Measurements from ENCODE around the gene SLC9A2.

The SLC9A2 gene

GRCh38 chr2:102618452-102619413 is 620 bp upstream of the SLC9A2 start:
- peak; percentile 28 for DNase-seq

- peak; percentile 21 for DNase-seq
Measured at GRCh38 chr2:102620332-102620731, 979 bp downstream of the SLC9A2 start.

- no peak for DNase-seq
Measured at GRCh38 chr2:102621630-102622029, 2.3 kb downstream of the SLC9A2 start.

GRCh38 chr2:102622646-102623045 is 3.3 kb downstream of the SLC9A2 start:
- DNase-seq = no peak

GRCh38 chr2:102630458-102630857 is 11.1 kb downstream of the SLC9A2 start:
- DNase-seq = no peak

GRCh38 chr2:102632380-102633175 is 13.2 kb downstream of the SLC9A2 start:
- no peak for DNase-seq

- DNase-seq = no peak
Measured at GRCh38 chr2:102634831-102635241, 15.5 kb downstream of the SLC9A2 start.

- no peak for DNase-seq
Measured at GRCh38 chr2:102635317-102635716, 16.0 kb downstream of the SLC9A2 start.

- no peak for DNase-seq
Measured at GRCh38 chr2:102636283-102636907, 17.0 kb downstream of the SLC9A2 start.

GRCh38 chr2:102637358-102637757 is 18.0 kb downstream of the SLC9A2 start:
- no peak for DNase-seq

GRCh38 chr2:102639429-102639828 is 20.1 kb downstream of the SLC9A2 start:
- DNase-seq = no peak

- no peak for DNase-seq
Measured at GRCh38 chr2:102652126-102652525, 32.8 kb downstream of the SLC9A2 start.

GRCh38 chr2:102657770-102658169 is 38.4 kb downstream of the SLC9A2 start:
- no peak for DNase-seq

- no peak for DNase-seq
Measured at GRCh38 chr2:102660070-102660469, 40.7 kb downstream of the SLC9A2 start.

- no peak for DNase-seq
Measured at GRCh38 chr2:102660574-102660973, 41.2 kb downstream of the SLC9A2 start.

- DNase-seq = no peak
Measured at GRCh38 chr2:102661846-102662245, 42.5 kb downstream of the SLC9A2 start.

GRCh38 chr2:102662833-102663232 is 43.5 kb downstream of the SLC9A2 start:
- DNase-seq = no peak

GRCh38 chr2:102663381-102663780 is 44.0 kb downstream of the SLC9A2 start:
- DNase-seq = no peak

GRCh38 chr2:102664471-102664909 is 45.1 kb downstream of the SLC9A2 start:
- no peak for DNase-seq

- DNase-seq = no peak
Measured at GRCh38 chr2:102667072-102667471, 47.7 kb downstream of the SLC9A2 start.

- no peak for DNase-seq
Measured at GRCh38 chr2:102668171-102668570, 48.8 kb downstream of the SLC9A2 start.

- DNase-seq = no peak
Measured at GRCh38 chr2:102669401-102669800, 50.0 kb downstream of the SLC9A2 start.

- DNase-seq = no peak
Measured at GRCh38 chr2:102672107-102672776, 52.9 kb downstream of the SLC9A2 start.

Data from 8988T (cell line).